ENCODE results near the gene SORCS2.

DNA sequence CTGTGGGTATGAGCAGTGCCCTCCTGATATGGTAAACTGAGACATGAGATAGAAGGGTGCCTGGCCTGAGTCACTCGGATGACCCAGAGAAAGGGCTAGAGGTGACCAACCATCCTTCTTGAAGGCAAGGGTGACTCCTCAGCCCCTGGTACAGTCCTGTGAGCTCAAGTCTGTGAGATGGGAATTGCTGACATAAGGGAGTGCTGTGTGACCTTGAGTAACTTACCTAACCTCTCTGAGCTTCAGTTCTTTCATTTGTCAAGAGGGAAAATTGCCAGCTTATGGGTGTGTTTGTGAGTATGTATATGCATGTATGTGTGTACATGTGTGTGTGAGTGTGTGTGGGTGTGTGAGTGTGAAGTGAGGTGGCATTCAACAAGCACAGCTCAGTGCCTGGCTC lies 452.8 kb downstream of the SORCS2 start:
- TF ChIP-seq, protein P1, sequence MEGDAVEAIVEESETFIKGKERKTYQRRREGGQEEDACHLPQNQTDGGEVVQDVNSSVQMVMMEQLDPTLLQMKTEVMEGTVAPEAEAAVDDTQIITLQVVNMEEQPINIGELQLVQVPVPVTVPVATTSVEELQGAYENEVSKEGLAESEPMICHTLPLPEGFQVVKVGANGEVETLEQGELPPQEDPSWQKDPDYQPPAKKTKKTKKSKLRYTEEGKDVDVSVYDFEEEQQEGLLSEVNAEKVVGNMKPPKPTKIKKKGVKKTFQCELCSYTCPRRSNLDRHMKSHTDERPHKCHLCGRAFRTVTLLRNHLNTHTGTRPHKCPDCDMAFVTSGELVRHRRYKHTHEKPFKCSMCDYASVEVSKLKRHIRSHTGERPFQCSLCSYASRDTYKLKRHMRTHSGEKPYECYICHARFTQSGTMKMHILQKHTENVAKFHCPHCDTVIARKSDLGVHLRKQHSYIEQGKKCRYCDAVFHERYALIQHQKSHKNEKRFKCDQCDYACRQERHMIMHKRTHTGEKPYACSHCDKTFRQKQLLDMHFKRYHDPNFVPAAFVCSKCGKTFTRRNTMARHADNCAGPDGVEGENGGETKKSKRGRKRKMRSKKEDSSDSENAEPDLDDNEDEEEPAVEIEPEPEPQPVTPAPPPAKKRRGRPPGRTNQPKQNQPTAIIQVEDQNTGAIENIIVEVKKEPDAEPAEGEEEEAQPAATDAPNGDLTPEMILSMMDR (IDR thresholded peaks at IDR 0.05) = no peak
- TF ChIP-seq EP300 (IDR thresholded peaks at IDR 0.05) (no peak), POLR2A (IDR thresholded peaks at IDR 0.05) (no peak), POLR2AphosphoS5 (IDR thresholded peaks at IDR 0.05) (no peak)
